Measurements from ENCODE around the gene DAP. TPM values are rescaled to one million over a fixed set of nuclear protein-coding genes. Genes with fewer than 3 reads are reported as not detected.

The DAP gene
- total RNA-seq, 1 donor from 2014 or later, result 102 TPM

DNA sequence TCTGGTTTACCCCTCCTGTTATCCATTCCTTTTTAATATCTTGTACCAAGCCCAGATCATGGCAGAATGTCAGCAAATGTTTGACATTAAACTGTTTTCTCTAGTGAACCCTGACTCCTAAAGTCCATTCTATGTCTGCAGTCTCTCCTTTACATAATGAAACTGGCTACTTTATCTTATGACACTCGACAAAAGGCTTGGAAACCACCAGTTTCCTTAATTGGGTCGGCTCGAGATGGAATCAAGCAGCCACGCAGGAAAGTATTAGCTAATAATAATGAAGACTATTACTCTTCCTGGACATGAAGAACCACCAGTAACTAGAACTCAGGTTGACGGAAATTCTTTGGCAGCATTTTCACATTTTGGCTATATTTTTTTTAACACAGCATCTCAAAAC is 17.5 kb downstream of the DAP start:
- Mint-ChIP-seq H3K27me3 (no peaks in the 10 kb centered on the region), H3K4me3 (no peak overlapping the region), H3K27ac (no peak overlapping the region), H3K9me3 (peaks cover 11% of the 10 kb centered on the region), H3K4me1 (ENCODE audit: unreplicated experiment) (peaks cover 10% of the 10 kb centered on the region), H3K36me3 (peaks cover 78% of the 10 kb centered on the region)
- TF ChIP-seq, protein P1, sequence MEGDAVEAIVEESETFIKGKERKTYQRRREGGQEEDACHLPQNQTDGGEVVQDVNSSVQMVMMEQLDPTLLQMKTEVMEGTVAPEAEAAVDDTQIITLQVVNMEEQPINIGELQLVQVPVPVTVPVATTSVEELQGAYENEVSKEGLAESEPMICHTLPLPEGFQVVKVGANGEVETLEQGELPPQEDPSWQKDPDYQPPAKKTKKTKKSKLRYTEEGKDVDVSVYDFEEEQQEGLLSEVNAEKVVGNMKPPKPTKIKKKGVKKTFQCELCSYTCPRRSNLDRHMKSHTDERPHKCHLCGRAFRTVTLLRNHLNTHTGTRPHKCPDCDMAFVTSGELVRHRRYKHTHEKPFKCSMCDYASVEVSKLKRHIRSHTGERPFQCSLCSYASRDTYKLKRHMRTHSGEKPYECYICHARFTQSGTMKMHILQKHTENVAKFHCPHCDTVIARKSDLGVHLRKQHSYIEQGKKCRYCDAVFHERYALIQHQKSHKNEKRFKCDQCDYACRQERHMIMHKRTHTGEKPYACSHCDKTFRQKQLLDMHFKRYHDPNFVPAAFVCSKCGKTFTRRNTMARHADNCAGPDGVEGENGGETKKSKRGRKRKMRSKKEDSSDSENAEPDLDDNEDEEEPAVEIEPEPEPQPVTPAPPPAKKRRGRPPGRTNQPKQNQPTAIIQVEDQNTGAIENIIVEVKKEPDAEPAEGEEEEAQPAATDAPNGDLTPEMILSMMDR (conservative IDR thresholded peaks at IDR 0.05), result no peak
- DNase-seq (ENCODE audit: extremely low spot score, unreplicated experiment), result no peak

DNA sequence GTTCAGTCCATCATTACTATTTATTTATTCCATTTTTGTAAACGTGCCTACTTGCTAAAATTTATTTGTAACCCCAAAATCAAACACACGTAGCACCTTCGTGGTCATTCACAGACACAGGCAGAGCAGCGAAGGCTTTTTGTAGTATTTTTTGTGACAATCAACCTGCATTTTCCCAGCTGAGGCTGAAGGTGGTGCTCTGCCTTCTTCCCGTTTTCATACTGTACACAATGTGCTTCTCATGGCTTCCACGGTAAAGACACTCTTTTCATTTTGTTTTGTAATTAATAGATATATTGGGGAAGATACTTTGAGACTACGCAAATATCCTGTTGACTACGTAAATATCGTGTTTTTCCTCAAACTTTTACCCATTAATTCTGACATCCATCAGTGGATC is 19.4 kb downstream of the DAP start:
- Mint-ChIP-seq H3K4me3 (no peak overlapping the region), H3K36me3 (peaks cover 76% of the 10 kb centered on the region), H3K9me3 (peaks cover 11% of the 10 kb centered on the region), H3K4me1 (ENCODE audit: unreplicated experiment) (no peaks in the 10 kb centered on the region), H3K27ac (no peak overlapping the region), H3K27me3 (no peaks in the 10 kb centered on the region)
- TF ChIP-seq, protein P1 (conservative IDR thresholded peaks at IDR 0.05), result no peak
- DNase-seq (ENCODE audit: extremely low spot score, unreplicated experiment), result no peak

DNA sequence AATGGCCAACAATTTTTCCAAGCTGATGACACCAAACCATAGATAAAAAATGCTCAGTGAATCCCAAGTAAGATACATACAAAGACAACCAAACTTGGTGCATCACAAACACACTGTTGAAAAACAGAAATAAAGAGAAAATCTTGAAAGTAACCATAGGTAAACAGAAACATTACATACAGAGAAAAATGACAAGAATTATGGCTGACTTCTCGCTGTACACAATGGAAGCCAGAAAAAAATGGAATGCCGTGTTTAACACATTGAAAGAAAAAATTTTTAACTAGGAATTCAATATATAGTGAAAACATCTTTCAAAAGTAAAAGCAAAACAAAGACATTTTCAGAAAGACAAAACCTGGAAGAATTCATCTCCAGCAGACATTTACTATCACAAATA is 20.6 kb downstream of the DAP start:
- no peaks in the 10 kb centered on the region for H3K27me3 Mint-ChIP-seq
- H3K4me3 Mint-ChIP-seq, result no peak overlapping the region
- TF ChIP-seq, protein P1 (conservative IDR thresholded peaks at IDR 0.05), result no peak
- H3K36me3 Mint-ChIP-seq, result peaks cover 71% of the 10 kb centered on the region
- H3K9me3 Mint-ChIP-seq, result peaks cover 11% of the 10 kb centered on the region
- peaks cover under 1% of the 10 kb centered on the region for H3K4me1 Mint-ChIP-seq (ENCODE audit: unreplicated experiment)
- no peak overlapping the region for H3K27ac Mint-ChIP-seq
- no peak for DNase-seq (ENCODE audit: extremely low spot score, unreplicated experiment)

DNA sequence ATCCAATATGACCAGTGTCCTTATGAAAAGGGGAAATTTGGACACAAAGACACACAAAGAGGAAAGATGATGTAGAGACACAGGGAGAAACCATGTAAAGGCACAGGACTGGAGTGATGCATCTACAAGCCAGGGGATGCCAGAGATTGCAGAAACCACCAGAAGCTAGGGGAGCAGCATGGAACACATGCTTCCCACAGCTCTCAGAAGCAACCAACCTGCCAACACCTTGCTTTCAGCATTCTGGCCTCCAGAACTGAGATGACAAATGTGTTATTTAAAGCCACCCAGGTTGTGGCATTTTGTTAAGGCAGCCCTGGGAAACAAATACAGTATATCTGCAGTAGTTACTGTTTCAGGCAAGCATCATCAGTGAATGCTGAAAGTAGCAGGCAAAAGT is 23.2 kb downstream of the DAP start:
- Mint-ChIP-seq H3K36me3 (peaks cover 64% of the 10 kb centered on the region), H3K4me3 (no peak overlapping the region), H3K4me1 (ENCODE audit: unreplicated experiment) (peaks cover 13% of the 10 kb centered on the region), H3K9me3 (peaks cover 4% of the 10 kb centered on the region), H3K27ac (no peak overlapping the region), H3K27me3 (no peaks in the 10 kb centered on the region)
- DNase-seq (ENCODE audit: extremely low spot score, unreplicated experiment), result no peak
- TF ChIP-seq, protein P1 (conservative IDR thresholded peaks at IDR 0.05), result no peak

DNA sequence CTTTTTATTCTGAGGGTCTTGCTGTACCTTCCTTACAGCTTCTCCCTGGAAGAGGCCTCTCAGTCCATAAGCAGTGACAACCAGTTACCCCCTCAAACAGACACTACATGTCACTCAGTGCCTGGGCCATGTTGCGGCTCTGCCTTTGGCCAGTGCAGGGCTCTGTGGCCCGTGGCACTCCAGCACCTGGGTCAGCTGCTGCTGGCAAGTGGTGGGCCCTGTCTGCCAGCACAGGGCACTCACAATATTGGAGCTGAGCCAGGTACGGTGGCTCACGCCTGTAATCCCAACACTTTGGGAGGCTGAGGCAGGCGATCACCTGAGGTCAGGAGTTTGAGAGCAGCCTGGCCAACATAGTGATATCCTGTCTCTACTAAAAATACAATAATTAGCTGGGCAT is 24.2 kb downstream of the DAP start:
- H3K27ac Mint-ChIP-seq, result no peak overlapping the region
- TF ChIP-seq, protein P1 (conservative IDR thresholded peaks at IDR 0.05), result no peak
- no peaks in the 10 kb centered on the region for H3K27me3 Mint-ChIP-seq
- H3K4me3 Mint-ChIP-seq, result no peak overlapping the region
- no peaks in the 10 kb centered on the region for H3K9me3 Mint-ChIP-seq
- no peak for DNase-seq (ENCODE audit: extremely low spot score, unreplicated experiment)
- peaks cover 62% of the 10 kb centered on the region for H3K36me3 Mint-ChIP-seq
- H3K4me1 Mint-ChIP-seq (ENCODE audit: unreplicated experiment), result peaks cover 13% of the 10 kb centered on the region

DNA sequence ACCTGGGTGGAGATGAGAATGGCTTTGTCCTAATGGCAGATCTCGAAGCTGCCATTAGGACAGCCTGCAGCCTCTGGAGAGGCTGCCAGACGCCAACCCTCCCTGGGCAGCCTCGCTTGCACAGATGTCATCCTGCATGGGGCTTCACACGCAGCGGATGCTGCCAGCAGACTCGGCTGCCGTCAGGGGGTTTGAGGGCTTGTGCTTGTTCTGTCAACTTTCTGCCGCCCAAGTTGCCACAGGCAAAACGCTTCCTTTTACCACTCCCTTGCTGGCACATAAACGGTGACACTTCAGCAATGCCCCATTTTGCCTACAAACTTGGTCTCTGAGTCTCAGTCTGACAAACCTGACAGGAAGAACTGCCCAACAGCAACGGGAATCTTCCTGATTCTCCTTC is 24.7 kb downstream of the DAP start:
- H3K27me3 Mint-ChIP-seq, result no peaks in the 10 kb centered on the region
- no peak for DNase-seq (ENCODE audit: extremely low spot score, unreplicated experiment)
- TF ChIP-seq, protein P1 (conservative IDR thresholded peaks at IDR 0.05), result no peak
- no peaks in the 10 kb centered on the region for H3K9me3 Mint-ChIP-seq
- H3K36me3 Mint-ChIP-seq, result peaks cover 58% of the 10 kb centered on the region
- peaks cover 13% of the 10 kb centered on the region for H3K4me1 Mint-ChIP-seq (ENCODE audit: unreplicated experiment)
- H3K4me3 Mint-ChIP-seq, result no peak overlapping the region
- H3K27ac Mint-ChIP-seq, result no peak overlapping the region

All from type B pancreatic cell (in vitro differentiated cells).